Type B pancreatic cell (in vitro differentiated cells): ENCODE results near the gene CD46. TPM values are rescaled to one million over a fixed set of nuclear protein-coding genes. Genes with fewer than 3 reads are reported as not detected.

Source experiments
- DNase-seq: peaks from one replicate; pipeline ENCODE4 v3.0.0; 2021; ENCODE audit warnings: mixed read lengths; ENCODE audit not compliant: unreplicated experiment; ENCODE audit errors: extremely low spot score
- H3K27ac Mint-ChIP-seq: 2 replicates; pipeline ENCODE4 v1.8.0; 2021; ENCODE audit warnings: mild to moderate bottlenecking, mixed read lengths
- H3K27me3 Mint-ChIP-seq: 2 replicates; pipeline ENCODE4 v1.8.0; 2021; ENCODE audit warnings: mixed read lengths
- H3K36me3 Mint-ChIP-seq: 2 replicates; pipeline ENCODE4 v1.8.0; 2021; ENCODE audit warnings: mixed read lengths
- H3K4me1 Mint-ChIP-seq: one replicate; pipeline ENCODE4 v1.8.0; 2021; ENCODE audit warnings: mixed read lengths; ENCODE audit not compliant: unreplicated experiment
- H3K4me3 Mint-ChIP-seq: 2 replicates; pipeline ENCODE4 v1.8.0; 2021; ENCODE audit warnings: mild to moderate bottlenecking, mixed read lengths
- H3K9me3 Mint-ChIP-seq: 2 replicates; pipeline ENCODE4 v1.8.0; 2021; ENCODE audit warnings: mixed read lengths
- total RNA-seq: library from RNA; stranded (reverse); gene quantifications from 2 replicates; pipeline ENCODE4 v1.2.1, GENCODE V29; 2021; ENCODE audit warnings: low replicate concordance
- TF ChIP-seq, protein P1 (sequence below): fragments of 200-600 bp; sonication (generic); conservative IDR thresholded peaks from 2 replicates; pipeline ENCODE4 v1.5.0; 2021; ENCODE audit warnings: antibody characterized with exemption, mild to moderate bottlenecking

CD46 gene
- total RNA-seq, 1 donor from 2014 or later = 155 TPM

GRCh38 chr1:207810173-207810572 lies 58.3 kb downstream of the CD46 start:
- Mint-ChIP-seq H3K9me3 (no peaks in the 10 kb centered on the region), H3K27me3 (no peaks in the 10 kb centered on the region), H3K27ac (no peak overlapping the region), H3K4me3 (no peak overlapping the region), H3K4me1 (peaks cover 7% of the 10 kb centered on the region), H3K36me3 (peaks cover 10% of the 10 kb centered on the region)
- TF ChIP-seq, protein P1, sequence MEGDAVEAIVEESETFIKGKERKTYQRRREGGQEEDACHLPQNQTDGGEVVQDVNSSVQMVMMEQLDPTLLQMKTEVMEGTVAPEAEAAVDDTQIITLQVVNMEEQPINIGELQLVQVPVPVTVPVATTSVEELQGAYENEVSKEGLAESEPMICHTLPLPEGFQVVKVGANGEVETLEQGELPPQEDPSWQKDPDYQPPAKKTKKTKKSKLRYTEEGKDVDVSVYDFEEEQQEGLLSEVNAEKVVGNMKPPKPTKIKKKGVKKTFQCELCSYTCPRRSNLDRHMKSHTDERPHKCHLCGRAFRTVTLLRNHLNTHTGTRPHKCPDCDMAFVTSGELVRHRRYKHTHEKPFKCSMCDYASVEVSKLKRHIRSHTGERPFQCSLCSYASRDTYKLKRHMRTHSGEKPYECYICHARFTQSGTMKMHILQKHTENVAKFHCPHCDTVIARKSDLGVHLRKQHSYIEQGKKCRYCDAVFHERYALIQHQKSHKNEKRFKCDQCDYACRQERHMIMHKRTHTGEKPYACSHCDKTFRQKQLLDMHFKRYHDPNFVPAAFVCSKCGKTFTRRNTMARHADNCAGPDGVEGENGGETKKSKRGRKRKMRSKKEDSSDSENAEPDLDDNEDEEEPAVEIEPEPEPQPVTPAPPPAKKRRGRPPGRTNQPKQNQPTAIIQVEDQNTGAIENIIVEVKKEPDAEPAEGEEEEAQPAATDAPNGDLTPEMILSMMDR = no peak
- DNase-seq = no peak

DNA sequence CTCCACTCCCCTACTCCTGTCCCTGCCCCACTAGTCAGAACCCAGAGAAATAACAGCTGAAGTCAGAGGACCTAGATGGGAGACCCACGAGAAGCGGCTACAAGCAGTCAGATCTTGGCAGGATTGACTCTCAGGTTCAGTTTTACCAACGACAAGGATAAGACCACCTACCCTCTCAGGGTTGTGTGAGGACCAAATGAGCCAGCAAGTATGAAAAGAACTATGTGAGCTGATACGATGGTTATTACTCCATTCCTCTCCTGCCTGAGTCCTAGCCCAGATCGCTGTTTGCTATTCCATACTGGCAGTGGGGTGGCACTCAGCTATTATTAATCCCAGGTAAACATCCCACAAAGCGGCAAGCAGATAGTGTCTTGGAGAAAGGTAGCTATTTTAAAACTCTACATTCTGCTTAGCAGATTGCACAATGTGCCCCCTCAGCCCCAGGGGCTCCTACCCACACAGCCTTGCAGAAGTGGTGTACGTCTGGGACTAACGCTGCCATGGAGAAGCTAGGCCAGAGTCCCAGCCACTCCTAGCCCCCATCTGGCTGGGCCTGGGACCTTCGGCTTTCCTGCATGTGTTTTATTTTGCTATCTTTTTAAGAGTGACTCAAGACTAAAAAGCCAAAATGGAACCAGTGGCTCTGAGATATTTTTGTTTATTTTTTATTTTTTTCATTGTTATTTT lies 58.9 kb downstream of the CD46 start:
- peaks cover 10% of the 10 kb centered on the region for H3K36me3 Mint-ChIP-seq
- no peaks in the 10 kb centered on the region for H3K9me3 Mint-ChIP-seq
- H3K4me3 Mint-ChIP-seq = no peak overlapping the region
- DNase-seq = no peak
- H3K4me1 Mint-ChIP-seq = peaks cover 7% of the 10 kb centered on the region
- TF ChIP-seq, protein P1 = no peak
- no peak overlapping the region for H3K27ac Mint-ChIP-seq
- H3K27me3 Mint-ChIP-seq = no peaks in the 10 kb centered on the region

DNA sequence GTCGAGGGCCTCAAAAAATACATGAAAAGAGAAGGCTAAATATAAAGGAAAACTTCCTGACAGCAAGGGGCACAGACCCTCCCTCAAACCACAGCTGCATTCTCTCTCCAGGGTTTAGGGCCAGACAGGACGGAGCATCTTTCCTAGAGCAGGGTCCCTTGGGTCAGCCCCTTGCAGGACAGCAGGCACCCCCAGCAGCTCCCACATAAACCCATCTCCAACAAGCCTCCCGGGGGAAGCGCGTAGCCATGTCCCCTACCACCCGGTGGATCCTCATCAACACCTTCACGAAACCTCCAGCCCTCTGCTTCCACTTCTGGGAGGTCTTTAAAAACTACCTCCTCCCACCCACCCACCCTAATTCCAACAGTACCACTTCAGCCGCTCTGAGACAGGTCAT lies 59.5 kb downstream of the CD46 start:
- H3K27ac Mint-ChIP-seq = no peak overlapping the region
- TF ChIP-seq, protein P1 = no peak
- DNase-seq = no peak
- no peaks in the 10 kb centered on the region for H3K9me3 Mint-ChIP-seq
- no peaks in the 10 kb centered on the region for H3K27me3 Mint-ChIP-seq
- no peak overlapping the region for H3K4me3 Mint-ChIP-seq
- peaks cover 13% of the 10 kb centered on the region for H3K36me3 Mint-ChIP-seq
- H3K4me1 Mint-ChIP-seq = peaks cover 7% of the 10 kb centered on the region

- H3K27me3 Mint-ChIP-seq = no peaks in the 10 kb centered on the region
- H3K27ac Mint-ChIP-seq = peak overlapping the region; percentile 48
- peaks cover 15% of the 10 kb centered on the region for H3K36me3 Mint-ChIP-seq
- H3K9me3 Mint-ChIP-seq = no peaks in the 10 kb centered on the region
- no peak for DNase-seq
- no peak overlapping the region for H3K4me3 Mint-ChIP-seq
- peaks cover 7% of the 10 kb centered on the region for H3K4me1 Mint-ChIP-seq
- TF ChIP-seq, protein P1 = peak; percentile 35
Observed at GRCh38 chr1:207811920-207812720, 60.3 kb downstream of the CD46 start.

DNA sequence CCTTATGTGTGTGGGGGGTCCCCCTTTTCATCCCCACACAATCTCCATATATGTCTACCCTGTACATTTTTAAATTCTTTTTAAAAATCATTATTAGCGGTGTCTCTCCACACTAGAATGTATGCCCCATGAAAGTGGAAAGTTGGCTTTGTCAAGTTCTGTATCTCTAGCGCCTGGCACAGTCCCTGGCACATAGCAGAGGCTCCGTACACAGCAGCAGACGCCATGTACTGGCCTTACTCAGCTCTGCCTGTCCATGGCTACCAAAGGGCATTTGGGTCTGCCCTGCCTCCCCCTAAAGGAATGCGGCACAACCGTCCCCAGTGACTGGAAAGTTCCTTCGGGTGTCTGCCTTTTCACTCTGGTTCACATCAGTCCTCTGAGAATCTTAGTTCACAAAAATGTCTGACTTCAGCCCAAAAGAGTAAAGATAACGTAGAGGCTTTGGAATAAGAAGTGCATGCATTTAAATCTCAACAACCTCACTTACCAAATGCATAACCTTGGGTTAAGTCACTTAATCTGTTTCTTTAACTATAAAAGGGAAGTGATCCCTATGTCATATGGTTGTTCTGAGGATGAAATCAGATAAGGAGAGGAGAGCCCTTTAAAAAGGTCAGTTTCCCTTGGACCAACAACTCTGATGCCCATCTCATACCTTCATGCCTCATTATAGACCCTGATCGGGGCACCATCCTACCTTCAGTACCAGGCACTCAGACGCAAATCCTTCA lies 61.1 kb downstream of the CD46 start:
- H3K36me3 Mint-ChIP-seq = peaks cover 15% of the 10 kb centered on the region
- no peak for DNase-seq
- no peaks in the 10 kb centered on the region for H3K9me3 Mint-ChIP-seq
- TF ChIP-seq, protein P1 = no peak
- H3K4me1 Mint-ChIP-seq = peaks cover 7% of the 10 kb centered on the region
- H3K27me3 Mint-ChIP-seq = no peaks in the 10 kb centered on the region
- no peak overlapping the region for H3K27ac Mint-ChIP-seq
- H3K4me3 Mint-ChIP-seq = no peak overlapping the region
